Measurements from ENCODE around the gene WHAMM. TPM values are rescaled to one million over a fixed set of nuclear protein-coding genes. Genes with fewer than 3 reads are reported as not detected.

Gene WHAMM
- total and polyA plus RNA-seq, 2 of the 4 experiments (the other 2 are of a cell fraction) = 1.4 to 4.1 TPM

DNA sequence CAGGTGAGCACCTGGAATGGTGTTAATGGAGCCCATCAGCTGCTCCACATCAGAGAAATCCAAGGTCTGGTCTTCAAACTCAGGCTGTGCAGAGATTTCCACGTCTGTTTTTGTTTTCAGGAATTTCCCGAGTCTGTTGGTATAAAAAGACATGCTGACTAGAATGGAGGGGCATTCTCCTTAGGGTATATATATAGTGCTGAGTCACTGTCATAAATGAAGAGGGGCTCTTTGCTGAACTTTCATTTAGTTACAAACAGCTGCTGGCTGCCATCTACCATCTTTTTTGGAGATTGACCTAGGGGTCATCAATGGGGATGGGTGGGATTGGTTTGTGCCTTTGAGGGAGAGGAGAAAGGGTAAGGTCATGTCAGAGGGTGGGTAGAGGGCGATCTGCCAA is 30.7 kb upstream of the WHAMM start:
- no peak overlapping the region for H4K8ac ChIP-seq (ENCODE audit: low read depth in 2 of 2, low read length in 2 of 2)
- H4K91ac ChIP-seq (ENCODE audit: insufficient read depth, low read depth, low read length) = no peak overlapping the region
- in situ Hi-C loops (cut with MboI; ENCODE audit: low sequenced_read_pairs) (no loop called here), intact Hi-C loops (cut with micrococcal nuclease) (no loop called here), dilution Hi-C loops (cut with HindIII; ENCODE audit: low sequenced_read_pairs, unreplicated experiment) (no loop called here)
- H2AFZ ChIP-seq (replicated peaks; ENCODE audit: low read length, poor library complexity) = no peak overlapping the region
- CTCF ChIA-PET = no interaction called here
- H2BK5ac ChIP-seq (ENCODE audit: low read depth, low read length, poor library complexity, severe bottlenecking) = no peak overlapping the region
- H3K4me1 ChIP-seq (ENCODE audit: control insufficient read depth, insufficient read depth, low read length) = no peaks in the 10 kb centered on the region
- H4K20me1 ChIP-seq (ENCODE audit: insufficient read depth, low read length) = no peaks in the 10 kb centered on the region
- no peak overlapping the region for H3K27ac ChIP-seq (ENCODE audit: insufficient read depth, low read length)
- no peaks in the 10 kb centered on the region for H3K79me1 ChIP-seq (ENCODE audit: low read depth in 1 of 2, low read length in 2 of 2)
- no peak overlapping the region for H2AK9ac ChIP-seq (replicated peaks; ENCODE audit: low read depth, low read length, poor library complexity)
- no peak overlapping the region for H3K4ac ChIP-seq (ENCODE audit: low read depth, low read length)
- H2BK15ac ChIP-seq (ENCODE audit: low read depth, low read length) = no peak overlapping the region
- DNase-seq = no peak
- no CpG with 5 or more reads among the region's 3 CpGs for WGBS, 2 experiments (ENCODE audit: extremely low coverage in 2 of 2, insufficient read length in 1 of 2)
- ATAC-seq (ENCODE audit: low read depth) = no peak
- no peak overlapping the region for H3K56ac ChIP-seq (ENCODE audit: extremely low read depth, insufficient read depth, low read length)
- no peak overlapping the region for H3K23ac ChIP-seq (ENCODE audit: low read depth, low read length)
- H3K9me3 ChIP-seq (ENCODE audit: control insufficient read depth, insufficient read depth, low read length) = no peaks in the 10 kb centered on the region
- no peak overlapping the region for H4K5ac ChIP-seq (ENCODE audit: low read depth, low read length)
- no peak overlapping the region for H3K18ac ChIP-seq (ENCODE audit: low read depth, low read length)
- H2AK5ac ChIP-seq (ENCODE audit: low read depth, low read length) = no peak overlapping the region
- H3K4me2 ChIP-seq (ENCODE audit: low read depth, low read length) = no peak overlapping the region
- TF ChIP-seq MAZ (IDR thresholded peaks at IDR 0.05; ENCODE audit: borderline replicate concordance, low read depth, low read length) (no peak), NFE2L2 (IDR thresholded peaks at IDR 0.05; ENCODE audit: low read depth, low read length) (peak; percentile 64), RFX5 (IDR thresholded peaks at IDR 0.05; ENCODE audit: low read depth, low read length) (no peak), MAFK (IDR thresholded peaks at IDR 0.05; ENCODE audit: low read depth, low read length) (no peak), FOS (IDR thresholded peaks at IDR 0.05; ENCODE audit: low read depth, low read length) (no peak), SMC3 (IDR thresholded peaks at IDR 0.05; ENCODE audit: low read depth, low read length) (no peak)
- TF ChIP-seq, protein P1, sequence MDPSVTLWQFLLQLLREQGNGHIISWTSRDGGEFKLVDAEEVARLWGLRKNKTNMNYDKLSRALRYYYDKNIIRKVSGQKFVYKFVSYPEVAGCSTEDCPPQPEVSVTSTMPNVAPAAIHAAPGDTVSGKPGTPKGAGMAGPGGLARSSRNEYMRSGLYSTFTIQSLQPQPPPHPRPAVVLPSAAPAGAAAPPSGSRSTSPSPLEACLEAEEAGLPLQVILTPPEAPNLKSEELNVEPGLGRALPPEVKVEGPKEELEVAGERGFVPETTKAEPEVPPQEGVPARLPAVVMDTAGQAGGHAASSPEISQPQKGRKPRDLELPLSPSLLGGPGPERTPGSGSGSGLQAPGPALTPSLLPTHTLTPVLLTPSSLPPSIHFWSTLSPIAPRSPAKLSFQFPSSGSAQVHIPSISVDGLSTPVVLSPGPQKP (IDR thresholded peaks at IDR 0.05; ENCODE audit: borderline replicate concordance, low read depth, low read length) = no peak
- H3K4me3 ChIP-seq (ENCODE audit: insufficient read depth, low read depth, low read length) = no peak overlapping the region
- H2BK20ac ChIP-seq (ENCODE audit: low read depth, low read length) = no peak overlapping the region
- H3K36me3 ChIP-seq (ENCODE audit: control insufficient read depth, insufficient read depth, low read length) = no peaks in the 10 kb centered on the region
- no peaks in the 10 kb centered on the region for H3K9me1 ChIP-seq (ENCODE audit: insufficient read depth, low read length)
- no TSS peak for BruUV-seq (replicated peaks)
- no peak overlapping the region for H3K9ac ChIP-seq (ENCODE audit: low read depth, low read length)
- no peak overlapping the region for H2BK120ac ChIP-seq (ENCODE audit: low read depth, low read length)
- no peaks in the 10 kb centered on the region for H3K27me3 ChIP-seq (ENCODE audit: control insufficient read depth, insufficient read depth, low read length)
- POLR2A ChIA-PET (ENCODE audit: unreplicated experiment) = no interaction called here
- no peak overlapping the region for H3K14ac ChIP-seq (replicated peaks; ENCODE audit: low read depth, low read length)
